Measurements from ENCODE around the gene ASB18.

Gene ASB18

GRCh38 chr2:236265675-236266074 is 1.5 kb upstream of the ASB18 start:
- no peak for DNase-seq (ENCODE audit: low spot score in 2 of 2)
- H3K27me3 Mint-ChIP-seq: peaks cover 1% of the 10 kb centered on the region
- H3K9me3 Mint-ChIP-seq: peaks cover 9% of the 10 kb centered on the region
- H3K4me1 Mint-ChIP-seq: no peaks in the 10 kb centered on the region
- H3K4me3 Mint-ChIP-seq: no peak overlapping the region
- no peaks in the 10 kb centered on the region for H3K36me3 Mint-ChIP-seq
- ATAC-seq (ENCODE audit: low read depth): no peak
- H3K27ac Mint-ChIP-seq: no peak overlapping the region

GRCh38 chr2:236262238-236262637 is 2.0 kb downstream of the ASB18 start:
- Mint-ChIP-seq H3K36me3 (no peaks in the 10 kb centered on the region), H3K4me1 (no peaks in the 10 kb centered on the region), H3K27me3 (peaks cover 12% of the 10 kb centered on the region), H3K27ac (no peak overlapping the region), H3K9me3 (peaks cover 7% of the 10 kb centered on the region), H3K4me3 (no peak overlapping the region)
- ATAC-seq (ENCODE audit: low read depth): no peak
- no peak for DNase-seq (ENCODE audit: low spot score in 2 of 2)

DNA sequence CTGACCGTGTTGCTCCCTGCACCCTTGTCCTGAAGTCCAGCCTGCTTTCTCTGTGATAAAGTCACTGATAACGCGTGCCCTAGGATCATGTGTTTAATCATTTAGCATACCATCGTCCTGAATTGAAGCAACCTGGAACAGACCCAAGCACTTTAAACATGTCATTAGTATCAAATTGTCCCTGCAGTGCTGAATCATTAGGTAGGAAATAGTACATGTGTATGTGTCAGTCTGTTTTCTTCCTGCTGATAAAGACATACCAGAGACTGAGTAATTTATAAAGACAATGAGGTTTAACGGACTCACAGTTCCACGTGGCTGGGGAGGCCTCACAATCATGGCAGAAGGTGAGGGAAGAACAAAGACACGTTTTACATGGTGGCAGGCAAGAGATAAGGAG is 2.8 kb downstream of the ASB18 start:
- H3K9me3 Mint-ChIP-seq: peaks cover 7% of the 10 kb centered on the region
- no peak for DNase-seq (ENCODE audit: low spot score in 2 of 2)
- H3K4me1 Mint-ChIP-seq: no peaks in the 10 kb centered on the region
- H3K27ac Mint-ChIP-seq: no peak overlapping the region
- H3K36me3 Mint-ChIP-seq: no peaks in the 10 kb centered on the region
- H3K27me3 Mint-ChIP-seq: peaks cover 13% of the 10 kb centered on the region
- H3K4me3 Mint-ChIP-seq: no peak overlapping the region
- no peak for ATAC-seq (ENCODE audit: low read depth)

DNA sequence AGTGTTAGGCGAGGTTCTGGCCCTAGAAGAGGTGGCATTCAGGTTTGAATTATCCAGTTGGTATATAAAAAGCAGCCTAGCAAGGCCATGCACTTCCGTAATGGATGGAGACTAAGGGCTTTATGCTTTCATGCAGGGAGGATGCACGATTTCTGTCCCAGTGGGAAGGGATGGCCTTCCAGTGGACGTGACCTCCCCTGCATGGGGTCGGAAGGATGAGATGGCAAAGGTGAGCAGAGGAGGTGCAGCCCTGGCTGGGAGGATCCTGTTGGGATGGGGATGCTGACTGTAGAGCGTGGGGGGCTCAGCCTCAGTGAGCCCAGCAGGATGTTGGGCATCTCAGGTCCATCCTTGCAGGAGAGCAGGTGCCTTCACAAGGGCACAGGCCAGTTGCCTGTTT is 4.8 kb downstream of the ASB18 start:
- no peak for ATAC-seq (ENCODE audit: low read depth)
- no peak for DNase-seq (ENCODE audit: low spot score in 2 of 2)
- Mint-ChIP-seq H3K4me3 (no peak overlapping the region), H3K27me3 (peaks cover 13% of the 10 kb centered on the region), H3K4me1 (no peaks in the 10 kb centered on the region), H3K36me3 (no peaks in the 10 kb centered on the region), H3K27ac (no peak overlapping the region), H3K9me3 (peaks cover 9% of the 10 kb centered on the region)

DNA sequence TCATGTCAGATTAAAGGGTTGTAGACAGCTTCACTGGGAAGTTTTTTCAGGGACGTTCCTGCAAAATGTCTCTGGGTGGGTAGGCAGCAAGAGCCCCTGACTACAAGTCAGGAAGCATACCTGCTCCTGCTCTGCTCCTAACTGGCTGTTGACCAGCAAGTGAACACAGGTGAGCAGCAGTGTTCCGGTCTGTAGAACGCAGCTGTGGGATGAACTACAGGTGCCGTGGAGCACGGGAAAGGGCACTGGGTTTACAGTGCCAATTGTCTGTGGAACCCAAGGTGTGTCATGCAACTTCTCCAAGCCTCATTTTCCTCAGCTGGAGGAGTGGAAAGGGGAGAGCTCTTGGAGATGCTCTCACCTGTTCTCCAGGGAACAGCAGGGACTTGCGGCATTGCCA is 6.6 kb downstream of the ASB18 start:
- Mint-ChIP-seq H3K36me3 (no peaks in the 10 kb centered on the region), H3K9me3 (peaks cover 11% of the 10 kb centered on the region), H3K27ac (no peak overlapping the region), H3K4me3 (no peak overlapping the region), H3K4me1 (no peaks in the 10 kb centered on the region), H3K27me3 (peaks cover 13% of the 10 kb centered on the region)
- ATAC-seq (ENCODE audit: low read depth) (no peak), DNase-seq (ENCODE audit: low spot score in 2 of 2) (no peak)

- Mint-ChIP-seq H3K4me1 (no peaks in the 10 kb centered on the region), H3K4me3 (no peak overlapping the region), H3K27me3 (peaks cover 13% of the 10 kb centered on the region), H3K9me3 (peaks cover 11% of the 10 kb centered on the region), H3K27ac (no peak overlapping the region), H3K36me3 (no peaks in the 10 kb centered on the region)
- DNase-seq (ENCODE audit: low spot score in 2 of 2) (no peak), ATAC-seq (ENCODE audit: low read depth) (no peak)
These were observed 7.1 kb downstream of the ASB18 start for GRCh38 chr2:236257136-236257535.

GRCh38 chr2:236256366-236256985 is 7.7 kb downstream of the ASB18 start:
- no peaks in the 10 kb centered on the region for H3K4me1 Mint-ChIP-seq
- ATAC-seq (ENCODE audit: low read depth) (no peak), DNase-seq (ENCODE audit: low spot score in 2 of 2) (no peak)
- no peak overlapping the region for H3K27ac Mint-ChIP-seq
- H3K36me3 Mint-ChIP-seq: no peaks in the 10 kb centered on the region
- H3K27me3 Mint-ChIP-seq: peaks cover 13% of the 10 kb centered on the region
- H3K4me3 Mint-ChIP-seq: no peak overlapping the region
- peaks cover 10% of the 10 kb centered on the region for H3K9me3 Mint-ChIP-seq

DNA sequence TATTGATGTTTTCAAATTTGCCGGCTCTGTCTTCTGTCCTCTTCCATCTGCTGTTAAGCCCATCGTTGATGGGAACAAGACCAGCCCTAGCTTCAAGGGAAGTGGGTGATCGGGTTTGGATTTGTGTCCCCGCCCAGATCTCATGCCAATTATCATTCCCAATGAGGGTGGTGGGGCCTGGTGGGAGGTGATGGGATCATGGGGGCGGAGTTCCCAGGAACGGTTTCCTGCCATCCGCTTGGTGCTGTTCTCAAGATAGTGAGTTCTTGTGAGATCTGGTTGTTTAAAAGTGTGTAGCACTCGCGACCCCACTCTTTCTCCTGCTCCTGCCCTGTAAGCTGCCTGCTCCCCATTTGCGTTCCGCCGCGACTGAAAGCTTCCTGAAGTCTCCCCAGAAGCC is 9.5 kb downstream of the ASB18 start:
- no peak overlapping the region for H3K27ac Mint-ChIP-seq
- no peak overlapping the region for H3K4me3 Mint-ChIP-seq
- no peak for DNase-seq (ENCODE audit: low spot score in 2 of 2)
- peaks cover 7% of the 10 kb centered on the region for H3K27me3 Mint-ChIP-seq
- H3K4me1 Mint-ChIP-seq: no peaks in the 10 kb centered on the region
- peaks cover 4% of the 10 kb centered on the region for H3K9me3 Mint-ChIP-seq
- ATAC-seq (ENCODE audit: low read depth): no peak
- no peaks in the 10 kb centered on the region for H3K36me3 Mint-ChIP-seq

DNA sequence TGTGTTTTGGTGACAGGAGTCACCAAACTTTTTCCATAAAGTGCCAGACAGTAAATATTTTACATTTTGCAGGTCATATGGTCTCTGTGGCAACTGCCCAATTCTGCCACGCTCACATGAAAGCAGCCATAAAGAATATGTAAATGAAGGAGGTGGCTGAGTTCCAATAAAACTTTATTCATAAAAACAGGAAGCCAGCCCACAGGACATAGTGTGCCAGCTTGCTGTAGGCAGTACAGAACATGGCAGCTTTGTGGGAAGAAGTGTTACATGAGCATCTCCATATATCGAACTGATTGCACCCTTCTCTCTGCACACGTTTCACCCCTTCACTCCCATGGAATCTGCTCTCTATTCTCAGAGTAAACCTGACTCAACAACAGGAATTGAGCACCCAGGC is 10.2 kb downstream of the ASB18 start:
- H3K27ac Mint-ChIP-seq: no peak overlapping the region
- H3K9me3 Mint-ChIP-seq: peaks cover 4% of the 10 kb centered on the region
- H3K4me1 Mint-ChIP-seq: no peaks in the 10 kb centered on the region
- H3K27me3 Mint-ChIP-seq: peaks cover 4% of the 10 kb centered on the region
- no peaks in the 10 kb centered on the region for H3K36me3 Mint-ChIP-seq
- H3K4me3 Mint-ChIP-seq: no peak overlapping the region
- no peak for DNase-seq (ENCODE audit: low spot score in 2 of 2)
- no peak for ATAC-seq (ENCODE audit: low read depth)

GRCh38 chr2:236252602-236253001 is 11.6 kb downstream of the ASB18 start:
- H3K9me3 Mint-ChIP-seq: peaks cover 4% of the 10 kb centered on the region
- no peak for DNase-seq (ENCODE audit: low spot score in 2 of 2)
- peaks cover 4% of the 10 kb centered on the region for H3K27me3 Mint-ChIP-seq
- no peak overlapping the region for H3K4me3 Mint-ChIP-seq
- ATAC-seq (ENCODE audit: low read depth): no peak
- H3K27ac Mint-ChIP-seq: no peak overlapping the region
- H3K36me3 Mint-ChIP-seq: no peaks in the 10 kb centered on the region
- H3K4me1 Mint-ChIP-seq: no peaks in the 10 kb centered on the region

- DNase-seq (ENCODE audit: low spot score in 2 of 2) (no peak), ATAC-seq (ENCODE audit: low read depth) (no peak)
- Mint-ChIP-seq H3K27ac (no peak overlapping the region), H3K9me3 (peaks cover 4% of the 10 kb centered on the region), H3K27me3 (peaks cover 3% of the 10 kb centered on the region), H3K4me1 (no peaks in the 10 kb centered on the region), H3K36me3 (no peaks in the 10 kb centered on the region), H3K4me3 (no peak overlapping the region)
These were observed 13.2 kb downstream of the ASB18 start for GRCh38 chr2:236250909-236251579.

GRCh38 chr2:236250286-236250685 is 13.9 kb downstream of the ASB18 start:
- no peak overlapping the region for H3K4me3 Mint-ChIP-seq
- peaks cover 6% of the 10 kb centered on the region for H3K27me3 Mint-ChIP-seq
- peaks cover 3% of the 10 kb centered on the region for H3K9me3 Mint-ChIP-seq
- DNase-seq (ENCODE audit: low spot score in 2 of 2) (no peak), ATAC-seq (ENCODE audit: low read depth) (no peak)
- H3K27ac Mint-ChIP-seq: no peak overlapping the region
- H3K36me3 Mint-ChIP-seq: no peaks in the 10 kb centered on the region
- no peaks in the 10 kb centered on the region for H3K4me1 Mint-ChIP-seq

- no peak for DNase-seq (ENCODE audit: low spot score in 2 of 2)
- Mint-ChIP-seq H3K4me3 (no peak overlapping the region), H3K27ac (no peak overlapping the region), H3K9me3 (no peaks in the 10 kb centered on the region), H3K36me3 (no peaks in the 10 kb centered on the region), H3K27me3 (peaks cover 7% of the 10 kb centered on the region), H3K4me1 (no peaks in the 10 kb centered on the region)
- no peak for ATAC-seq (ENCODE audit: low read depth)
These were observed 15.1 kb downstream of the ASB18 start for GRCh38 chr2:236249066-236249465.

- no peak overlapping the region for H3K27ac Mint-ChIP-seq
- H3K36me3 Mint-ChIP-seq: no peaks in the 10 kb centered on the region
- H3K4me1 Mint-ChIP-seq: no peaks in the 10 kb centered on the region
- ATAC-seq (ENCODE audit: low read depth) (no peak), DNase-seq (ENCODE audit: low spot score in 2 of 2) (no peak)
- H3K4me3 Mint-ChIP-seq: no peak overlapping the region
- no peaks in the 10 kb centered on the region for H3K9me3 Mint-ChIP-seq
- H3K27me3 Mint-ChIP-seq: peaks cover 7% of the 10 kb centered on the region
These were observed 17.4 kb downstream of the ASB18 start for GRCh38 chr2:236246711-236247246.

GRCh38 chr2:236244256-236244655 is 19.9 kb downstream of the ASB18 start:
- Mint-ChIP-seq H3K9me3 (no peaks in the 10 kb centered on the region), H3K4me1 (no peaks in the 10 kb centered on the region), H3K36me3 (no peaks in the 10 kb centered on the region), H3K27ac (no peak overlapping the region), H3K4me3 (no peak overlapping the region), H3K27me3 (peaks cover 11% of the 10 kb centered on the region)
- DNase-seq (ENCODE audit: low spot score in 2 of 2) (no peak), ATAC-seq (ENCODE audit: low read depth) (no peak)

All from memory B cell (primary cell).